HepG2 (cell line): Measurements from ENCODE around the gene TANC1. TPM values are rescaled to one million over a fixed set of nuclear protein-coding genes. Genes with fewer than 3 reads are reported as not detected.

Source experiments
- ATAC-seq: fragments of 200-7000 bp; cut with Tn5 transposase; 3 replicates; pipeline ENCODE4 v1.9.1; 2020; ENCODE audit warnings: mild to moderate bottlenecking, moderate library complexity
- BruUV-seq: library from RNA; stranded (reverse); fragments of 400-500 nt; replicated peaks from 2 replicates; lab custom pipeline; 2021; lab: Mats Ljungman, UMichigan
- CTCF ChIA-PET: fragments of 300-600 bp; formaldehyde crosslinking; extraction: SDS; loops from one replicate; lab custom pipeline; 2021; ENCODE audit warnings: low total read pairs, inconsistent platforms, low intra/inter-chr PET ratio; lab: Yijun Ruan, JAX
- POLR2A ChIA-PET: fragments of 350-600 bp; sonication (Branson Sonifier 250); formaldehyde crosslinking; loops from one replicate; lab custom pipeline; 2020; ENCODE audit warnings: antibody characterized with exemption, inconsistent platforms; lab: Yijun Ruan, JAX
- DNase-seq: peaks from one replicate; pipeline ENCODE4 v3.0.0-alpha.2; 2015; ENCODE audit warnings: low spot score
- FAIRE-seq: peaks from 3 replicates; lab custom pipeline; 2011; peaks lifted over from hg19 to GRCh38; lab: Jason Lieb, UNC
- H2AFZ ChIP-seq: one replicate; pipeline ENCODE4 v1.6.1; 2011; ENCODE audit warnings: low read length, inconsistent platforms
- H3K27ac ChIP-seq: fragments of 300-600 bp; 3 replicates; pipeline ENCODE4 v1.8.0; 2011; ENCODE audit warnings: mixed run types, mild to moderate bottlenecking, mixed read lengths, low read length, inconsistent platforms; ENCODE audit not compliant: insufficient read depth; ENCODE audit errors: extremely low read length
- H3K27me3 ChIP-seq, 2 experiments: fragments of 200-600 bp in 1 of 2; 2 replicates in 1 of 2; 3 replicates in 1 of 2; pipeline versions ENCODE4 v1.6.0 to v1.8.0; 2011; ENCODE audit warnings: low read length in 2 of 2, mild to moderate bottlenecking in 2 of 2, moderate library complexity in 2 of 2, inconsistent platforms in 1 of 2; ENCODE audit not compliant: insufficient read depth in 2 of 2, control insufficient read depth in 1 of 2
- H3K36me3 ChIP-seq, 2 experiments: fragments of 200-600 bp in 1 of 2; replicated peaks in 1 of 2; 2 replicates in 1 of 2; 3 replicates in 1 of 2; pipeline versions ENCODE4 v1.5.1 to v1.8.0; 2011; ENCODE audit warnings: low read length in 2 of 2, inconsistent platforms in 1 of 2; ENCODE audit not compliant: insufficient read depth in 2 of 2, control insufficient read depth in 1 of 2
- H3K4me1 ChIP-seq: 2 replicates; pipeline ENCODE4 v1.5.1; 2012; ENCODE audit warnings: low read length, inconsistent platforms; ENCODE audit not compliant: insufficient read depth
- H3K4me2 ChIP-seq: 2 replicates; pipeline ENCODE4 v1.6.0; 2011; ENCODE audit warnings: low read depth, low read length, inconsistent platforms
- H3K4me3 ChIP-seq, 3 experiments: fragments of 200-600 bp in 1 of 3; sonication (generic), shearing (Covaris generic) in 1 of 3; replicated peaks in 1 of 3; 2 replicates each; pipeline ENCODE4 v1.5.1; 2011 to 2016; ENCODE audit warnings: low read length in 3 of 3, inconsistent platforms in 2 of 3, low read depth in 2 of 3, mild to moderate bottlenecking in 2 of 3, control low read depth in 1 of 3, mixed read lengths in 1 of 3; ENCODE audit not compliant: insufficient read depth in 1 of 3
- H3K79me2 ChIP-seq: one replicate; pipeline ENCODE4 v1.6.1; 2011; ENCODE audit warnings: low read length, inconsistent platforms; ENCODE audit not compliant: insufficient read depth
- H3K9ac ChIP-seq: 2 replicates; pipeline ENCODE4 v1.6.0; 2011; ENCODE audit warnings: mild to moderate bottlenecking, low read depth, low read length, inconsistent platforms; ENCODE audit not compliant: insufficient read depth
- H3K9me3 ChIP-seq: 2 replicates; pipeline ENCODE4 v1.5.1; 2012; ENCODE audit warnings: mild to moderate bottlenecking, low read length
- H4K20me1 ChIP-seq: 2 replicates; pipeline ENCODE4 v1.6.0; 2011; ENCODE audit warnings: inconsistent platforms, mild to moderate bottlenecking, low read length, moderate library complexity; ENCODE audit not compliant: insufficient read depth
- CEBPG ChIP-seq: IDR thresholded peaks from 2 replicates; pipeline ENCODE4 v1.6.1; 2016
- FOSL2 ChIP-seq: sonication (generic); formaldehyde crosslinking; IDR thresholded peaks from 2 replicates; pipeline ENCODE4 v1.4.0; 2020; ENCODE audit warnings: missing genetic modification reagents
- HDAC2 ChIP-seq: sonication (generic); formaldehyde crosslinking; IDR thresholded peaks from 2 replicates; pipeline ENCODE4 v1.4.0; 2020; ENCODE audit warnings: missing genetic modification reagents
- POGK ChIP-seq: sonication (generic); formaldehyde crosslinking; conservative IDR thresholded peaks from 2 replicates; pipeline ENCODE4 v1.8.0; 2022; ENCODE audit warnings: mild to moderate bottlenecking, moderate library complexity, missing genetic modification reagents
- SNAPC2 ChIP-seq: sonication (generic); formaldehyde crosslinking; IDR thresholded peaks from 2 replicates; pipeline ENCODE4 v1.8.1; 2022; ENCODE audit warnings: mild to moderate bottlenecking, missing genetic modification reagents
- TBX2 ChIP-seq: sonication (generic); formaldehyde crosslinking; IDR thresholded peaks from 2 replicates; pipeline ENCODE4 v1.5.0; 2020; ENCODE audit warnings: missing genetic modification reagents, mild to moderate bottlenecking, borderline replicate concordance
- ZNF770 ChIP-seq: sonication (generic); formaldehyde crosslinking; IDR thresholded peaks from 2 replicates; pipeline ENCODE4 v1.5.0; 2020; ENCODE audit warnings: mild to moderate bottlenecking, missing genetic modification reagents
- WGBS: methylation state at CpG from one replicate; pipeline ENCODE4 v1.1.6; 2017; ENCODE audit warnings: low lambda C conversion rate; 5-methylcytosine and 5-hydroxymethylcytosine counted together
- in situ Hi-C: cut with HindIII; loops from 2 replicates; pipeline ENCODE4 v1.10.0; 2017; ENCODE audit warnings: low pct_unique_long_range_greater_than_20kb; ENCODE audit not compliant: extremely low pct_ligation_motif_present
- intact Hi-C: fragments of 100-400 bp; cut with micrococcal nuclease; formaldehyde crosslinking; loops from one replicate; pipeline ENCODE4 v1.10.0; 2022; ENCODE audit not compliant: unreplicated experiment
- polyA plus RNA-seq, 8 experiments: library from polyadenylated mRNA; depleted of rRNA in 3 of 8; stranded (reverse) in 7 of 8; unstranded in 1 of 8; fragments of >200 nt; fragmentation: Illumina TruSeq in 4 of 8; extraction: Trizol in 4 of 8; gene quantifications; 2 replicates each; pipeline versions ENCODE4 v1.2.1 to v1.2.3, GENCODE V29; 2011 to 2016; ENCODE audit warnings: low read depth in 4 of 8, missing spikeins in 1 of 8, mixed read lengths in 1 of 8; ENCODE audit not compliant: insufficient read depth in 1 of 8
- total RNA-seq, 5 experiments: library from RNA; depleted of rRNA; stranded (reverse); fragments of >200 nt; fragmentation: Illumina TruSeq; extraction: Trizol; gene quantifications; 2 replicates each; pipeline ENCODE4 v1.2.3, GENCODE V29; 2016; ENCODE audit warnings: low read depth in 1 of 5

Gene TANC1
- total and polyA plus RNA-seq, 2 of the 13 experiments (the other 11 are each of a cell fraction or from before 2014, with no cell fraction given) = 2.3 to 5.6 TPM

GRCh38 chr2:159265171-159265576, 296.7 kb downstream of the TANC1 start:
- no TSS peak for BruUV-seq

GRCh38 chr2:159266554-159266953, 298.1 kb downstream of the TANC1 start:
- Histone ChIP-seq H3K4me2 (no peak overlapping the region), H3K9me3 (no peaks in the 10 kb centered on the region), H3K9ac (no peak overlapping the region), H2AFZ (no peak overlapping the region), H3K27me3 (no peaks in the 10 kb centered on the region), H3K4me1 (no peaks in the 10 kb centered on the region), H3K4me3 (no peak overlapping the region), H3K36me3 (peaks cover 0 to 3% of the 10 kb centered on the region in 2 experiments; a peak in 2 of 5 replicates), H3K27ac (no peak overlapping the region)
- FAIRE-seq (no peak), ATAC-seq (no peak)
- over 99% methylated on average over 3 of the region's 3 CpGs for WGBS
- BruUV-seq = no TSS peak
- in situ Hi-C loops = no loop called here
- CTCF ChIA-PET = no interaction called here
- POLR2A ChIA-PET = interaction anchor here (0.8 kb wide), 1 partner anchor 19 kb away, joined by 3 read pairs; no protein-coding TSS in a partner anchor
- TF ChIP-seq ZNF770 (CRISPR knock-in tag) (peak; percentile 53; the same call in 1 of the 2 replicates), SNAPC2 (CRISPR knock-in tag) (no peak)
- TF ChIP-seq, all 625 proteins: peak for 1
- Histone ChIP-seq H4K20me1 (no peaks in the 10 kb centered on the region), H3K79me2 (no peaks in the 10 kb centered on the region)
- DNase-seq = no peak
- intact Hi-C loops = no loop called here

More at GRCh38 chr2:159265171-159265576, 296.7 kb downstream of the TANC1 start:
- ChIA-PET CTCF (no interaction called here), POLR2A (no interaction called here)
- Histone ChIP-seq H3K4me3 (no peak overlapping the region), H3K36me3 (no peaks in the 10 kb centered on the region), H3K27ac (no peak overlapping the region), H3K27me3 (no peaks in the 10 kb centered on the region), H3K9ac (no peak overlapping the region), H3K79me2 (no peaks in the 10 kb centered on the region), H3K9me3 (no peaks in the 10 kb centered on the region), H4K20me1 (no peaks in the 10 kb centered on the region), H2AFZ (no peak overlapping the region), H3K4me1 (no peaks in the 10 kb centered on the region), H3K4me2 (no peak overlapping the region)
- 83% methylated on average over 1 of the region's 1 CpG for WGBS
- intact Hi-C loops = no loop called here
- in situ Hi-C loops = no loop called here
- DNase-seq (peak; percentile 8), ATAC-seq (peak; percentile 37; the same call in 2 of the 3 replicates), FAIRE-seq (no peak)
- TF ChIP-seq FOSL2 (CRISPR knock-in tag) (peak; percentile 45), CEBPG (CRISPR knock-in tag) (no peak), HDAC2 (CRISPR knock-in tag) (no peak), TBX2 (CRISPR knock-in tag) (0 out of 2 replicates have a peak, but pooled peaks have one; percentile 20), POGK (no peak)
